Caco-2 (cell line): Measurements from ENCODE around the gene BMAL1. TPM values are rescaled to one million over a fixed set of nuclear protein-coding genes. Genes with fewer than 3 reads are reported as not detected.

ENCODE experiments used
- BruUV-seq: library from RNA; stranded (reverse); fragments of 400-500 nt; replicated peaks from 2 replicates; lab custom pipeline; 2021; lab: Mats Ljungman, UMichigan
- CTCF ChIA-PET: fragments of 300-600 bp; sonication (Branson Sonifier 250); formaldehyde crosslinking; loops from one replicate; lab custom pipeline; 2022; ENCODE audit warnings: antibody characterized with exemption; lab: Charles Lee
- POLR2A ChIA-PET: fragments of 300-600 bp; sonication (Branson Sonifier 250); formaldehyde crosslinking; loops from one replicate; lab custom pipeline; 2022; ENCODE audit warnings: antibody characterized with exemption; lab: Charles Lee
- DNase-seq, 2 experiments: peaks; one replicate each; pipeline versions ENCODE4 v3.0.0 to v3.0.0-alpha.2; 2020 to 2022
- H3K27me3 ChIP-seq: replicated peaks from 2 replicates; pipeline ENCODE4 v1.6.0; 2011; ENCODE audit warnings: low read length; ENCODE audit not compliant: control insufficient read depth, insufficient read depth
- H3K36me3 ChIP-seq: 2 replicates; pipeline ENCODE4 v1.5.1; 2011; ENCODE audit warnings: low read length; ENCODE audit not compliant: control insufficient read depth, insufficient read depth
- H3K4me1 ChIP-seq: fragments of 250-450 bp; sonication (Bioruptor Pico); 2 replicates; pipeline ENCODE4 v1.5.1; 2020; ENCODE audit warnings: mild to moderate bottlenecking
- H3K4me3 ChIP-seq: 2 replicates; pipeline ENCODE4 v1.5.1; 2011; ENCODE audit warnings: low read depth, mild to moderate bottlenecking, control low read depth, low read length
- H3K9me3 ChIP-seq: fragments of 250-450 bp; sonication (Bioruptor Pico); 2 replicates; pipeline ENCODE4 v1.5.1; 2020; ENCODE audit warnings: mild to moderate bottlenecking, moderate library complexity
- H3K27ac Mint-ChIP-seq: one replicate; pipeline ENCODE4 v1.8.0; 2022; ENCODE audit warnings: mixed read lengths; ENCODE audit not compliant: unreplicated experiment
- H3K27me3 Mint-ChIP-seq: one replicate; pipeline ENCODE4 v1.8.0; 2022; ENCODE audit warnings: mixed read lengths; ENCODE audit not compliant: insufficient read depth, unreplicated experiment
- H3K36me3 Mint-ChIP-seq: one replicate; pipeline ENCODE4 v1.8.0; 2022; ENCODE audit warnings: mild to moderate bottlenecking, mixed read lengths; ENCODE audit not compliant: insufficient read depth, unreplicated experiment
- H3K4me1 Mint-ChIP-seq: one replicate; pipeline ENCODE4 v1.8.0; 2022; ENCODE audit warnings: low read depth, mixed read lengths; ENCODE audit not compliant: unreplicated experiment
- H3K4me3 Mint-ChIP-seq: one replicate; pipeline ENCODE4 v1.8.0; 2022; ENCODE audit warnings: mild to moderate bottlenecking, moderate library complexity, mixed read lengths; ENCODE audit not compliant: unreplicated experiment
- H3K9me3 Mint-ChIP-seq: one replicate; pipeline ENCODE4 v1.8.0; 2022; ENCODE audit warnings: mixed read lengths; ENCODE audit not compliant: unreplicated experiment
- CTCF ChIP-seq, 2 experiments: fragments of 200-600 bp in 1 of 2; IDR thresholded peaks; 1 replicate in 1 of 2; 2 replicates in 1 of 2; pipeline versions ENCODE4 v1.5.1 to v1.8.0; 2011 to 2022; ENCODE audit warnings: antibody characterized with exemption in 1 of 2, control low read depth in 1 of 2, inconsistent platforms in 1 of 2, low read depth in 1 of 2, low read length in 1 of 2, mild to moderate bottlenecking in 1 of 2, moderate library complexity in 1 of 2; ENCODE audit not compliant: insufficient read depth in 1 of 2, severe bottlenecking in 1 of 2, unreplicated experiment in 1 of 2
- intact Hi-C: fragments of 100-400 bp; cut with micrococcal nuclease; formaldehyde crosslinking; loops from one replicate; pipeline ENCODE4 v1.10.0; 2022; ENCODE audit not compliant: unreplicated experiment
- total RNA-seq: library from RNA; stranded (reverse); gene quantifications from 2 replicates; pipeline ENCODE4 v1.2.3, GENCODE V29; 2022

BMAL1 gene
- total RNA-seq, 1 experiment from 2014 or later = 17.9 TPM

GRCh38 chr11:13349581-13349980 lies 72.0 kb downstream of the BMAL1 start:
- ChIA-PET POLR2A (no interaction called here), CTCF (no interaction called here)
- Mint-ChIP-seq H3K9me3 (no peaks in the 10 kb centered on the region), H3K4me1 (no peaks in the 10 kb centered on the region), H3K36me3 (no peaks in the 10 kb centered on the region), H3K27me3 (no peaks in the 10 kb centered on the region), H3K4me3 (no peak overlapping the region), H3K27ac (no peak overlapping the region)
- no peaks in the 10 kb centered on the region for H3K36me3 ChIP-seq
- H3K9me3 ChIP-seq = no peaks in the 10 kb centered on the region
- no peak overlapping the region for H3K4me3 ChIP-seq
- intact Hi-C loops = loop anchor here (10.0 kb wide), 1 partner anchor 385 kb away; no protein-coding TSS in a partner anchor
- no peak for TF ChIP-seq CTCF (IDR thresholded peaks at IDR 0.05; ENCODE audit: insufficient read depth in 1 of 2, low read depth in 1 of 2, low read length in 1 of 2, severe bottlenecking in 1 of 2, unreplicated experiment in 1 of 2)
- no peaks in the 10 kb centered on the region for H3K27me3 ChIP-seq
- BruUV-seq = no TSS peak
- DNase-seq = no peak
- H3K4me1 ChIP-seq = no peaks in the 10 kb centered on the region

- Histone ChIP-seq H3K27me3 (no peaks in the 10 kb centered on the region), H3K36me3 (no peaks in the 10 kb centered on the region), H3K9me3 (no peaks in the 10 kb centered on the region), H3K4me3 (no peak overlapping the region), H3K4me1 (no peaks in the 10 kb centered on the region)
- intact Hi-C loops = no loop called here
- DNase-seq = no peak
- BruUV-seq = no TSS peak
- no peak for TF ChIP-seq CTCF (IDR thresholded peaks at IDR 0.05; ENCODE audit: insufficient read depth in 1 of 2, low read depth in 1 of 2, low read length in 1 of 2, severe bottlenecking in 1 of 2, unreplicated experiment in 1 of 2)
- Mint-ChIP-seq H3K9me3 (no peaks in the 10 kb centered on the region), H3K27me3 (no peaks in the 10 kb centered on the region), H3K36me3 (no peaks in the 10 kb centered on the region), H3K4me3 (no peak overlapping the region), H3K4me1 (no peaks in the 10 kb centered on the region), H3K27ac (no peak overlapping the region)
- ChIA-PET CTCF (interaction anchor here (3.0 kb wide), 1 partner anchor 8 kb away, joined by 15 read pairs; no protein-coding TSS in a partner anchor), POLR2A (no interaction called here)
These were observed 75.1 kb downstream of the BMAL1 start for GRCh38 chr11:13352711-13353110.

GRCh38 chr11:13354335-13354734 lies 76.7 kb downstream of the BMAL1 start:
- H3K9me3 Mint-ChIP-seq = no peaks in the 10 kb centered on the region
- no peaks in the 10 kb centered on the region for H3K9me3 ChIP-seq
- H3K27ac Mint-ChIP-seq = no peak overlapping the region

More at GRCh38 chr11:13354335-13354734, 76.7 kb downstream of the BMAL1 start:
- no peaks in the 10 kb centered on the region for H3K36me3 Mint-ChIP-seq
- peak; percentile 29 to 30 for TF ChIP-seq CTCF (IDR thresholded peaks at IDR 0.05; ENCODE audit: insufficient read depth in 1 of 2, low read depth in 1 of 2, low read length in 1 of 2, severe bottlenecking in 1 of 2, unreplicated experiment in 1 of 2)
- no peaks in the 10 kb centered on the region for H3K36me3 ChIP-seq
- H3K4me3 ChIP-seq = no peak overlapping the region
- H3K27me3 ChIP-seq = no peaks in the 10 kb centered on the region
- ChIA-PET CTCF (interaction anchor here (0.6 to 3.0 kb wide), 5 partner anchors 10 to 34 kb away, joined by 3 to 20 read pairs (median 4); no protein-coding TSS in a partner anchor), POLR2A (no interaction called here)
- no TSS peak for BruUV-seq
- no peak overlapping the region for H3K4me3 Mint-ChIP-seq
- intact Hi-C loops = loop anchor here (1.0 kb wide), 1 partner anchor 31 kb away; no protein-coding TSS in a partner anchor
- H3K4me1 ChIP-seq = no peaks in the 10 kb centered on the region
- H3K4me1 Mint-ChIP-seq = no peaks in the 10 kb centered on the region
- peak in 1 of 2 experiments; percentile 30 for DNase-seq
- H3K27me3 Mint-ChIP-seq = no peaks in the 10 kb centered on the region
